Hepatocyte (in vitro differentiated cells): ENCODE results near the gene TXNDC16. TPM values are rescaled to one million over a fixed set of nuclear protein-coding genes. Genes with fewer than 3 reads are reported as not detected.

Experiments
- DNase-seq: peaks from one replicate; pipeline ENCODE4 v3.0.0-alpha.2; 2016; ENCODE audit warnings: low spot score
- H2AFZ ChIP-seq: fragments of 200-600 bp; sonication (generic); 2 replicates; pipeline ENCODE4 v1.6.0; 2016; ENCODE audit warnings: antibody characterized with exemption, mild to moderate bottlenecking
- H3K27ac ChIP-seq: fragments of 200-600 bp; sonication (generic); 2 replicates; pipeline ENCODE4 v1.5.1; 2016; ENCODE audit warnings: mild to moderate bottlenecking
- H3K27me3 ChIP-seq: fragments of 200-600 bp; sonication (generic); 2 replicates; pipeline ENCODE4 v1.6.1; 2016
- H3K36me3 ChIP-seq: fragments of 200-600 bp; sonication (generic); replicated peaks from 2 replicates; pipeline ENCODE4 v1.5.1; 2016; ENCODE audit warnings: low read depth; ENCODE audit not compliant: insufficient read depth
- H3K4me1 ChIP-seq: fragments of 200-600 bp; sonication (generic); 2 replicates; pipeline ENCODE4 v1.5.1; 2016; ENCODE audit warnings: mild to moderate bottlenecking, moderate library complexity; ENCODE audit not compliant: insufficient read depth
- H3K4me2 ChIP-seq: fragments of 200-600 bp; sonication (generic); 2 replicates; pipeline ENCODE4 v1.6.0; 2016
- H3K4me3 ChIP-seq: fragments of 200-600 bp; sonication (generic); 2 replicates; pipeline ENCODE4 v1.5.1; 2016; ENCODE audit warnings: mild to moderate bottlenecking
- H3K79me2 ChIP-seq: fragments of 200-600 bp; sonication (generic); 2 replicates; pipeline ENCODE4 v1.6.0; 2017; ENCODE audit warnings: mild to moderate bottlenecking
- H3K9me2 ChIP-seq: fragments of 200-600 bp; sonication (generic); replicated peaks from 2 replicates; pipeline ENCODE4 v1.6.0; 2017; ENCODE audit warnings: mild to moderate bottlenecking; ENCODE audit not compliant: insufficient read depth
- H3K9me3 ChIP-seq: fragments of 200-600 bp; sonication (generic); 2 replicates; pipeline ENCODE4 v1.5.1; 2016; ENCODE audit warnings: low read depth, mild to moderate bottlenecking
- H4K20me1 ChIP-seq: fragments of 200-600 bp; sonication (generic); 2 replicates; pipeline ENCODE4 v1.6.0; 2016; ENCODE audit warnings: mild to moderate bottlenecking; ENCODE audit not compliant: insufficient read depth, poor library complexity, severe bottlenecking
- EZH2 ChIP-seq: fragments of 200-600 bp; sonication (generic); IDR thresholded peaks from 2 replicates; pipeline ENCODE4 v1.6.1; 2016; ENCODE audit warnings: antibody characterized with exemption, mild to moderate bottlenecking, borderline replicate concordance
- EZH2phosphoT487 ChIP-seq: fragments of 200-600 bp; sonication (generic); IDR thresholded peaks from one replicate; pipeline ENCODE4 v1.6.1; 2018; ENCODE audit warnings: antibody characterized with exemption, mild to moderate bottlenecking, low read depth, moderate library complexity; ENCODE audit not compliant: unreplicated experiment, severe bottlenecking
- WGBS: methylation state at CpG from one replicate; pipeline ENCODE4 v1.1.6; 2016; ENCODE audit warnings: low lambda C conversion rate; ENCODE audit errors: missing lambda C conversion rate; 5-methylcytosine and 5-hydroxymethylcytosine counted together
- polyA plus RNA-seq: library from polyadenylated mRNA; unstranded; fragments of >200 nt; fragmentation: Nextera tagmentation; extraction: Ambion mirVana; gene quantifications from 2 replicates; pipeline ENCODE4 v1.2.1, GENCODE V29; 2016
- total RNA-seq: library from RNA; depleted of rRNA; stranded (reverse); fragments of >200 nt; gene quantifications from 2 replicates; pipeline ENCODE4 v1.2.3, GENCODE V29; 2014
- TF ChIP-seq, protein P1 (sequence below): fragments of 200-600 bp; sonication (generic); IDR thresholded peaks from 2 replicates; pipeline ENCODE4 v1.5.1; 2016; ENCODE audit warnings: antibody characterized with exemption, mild to moderate bottlenecking; ENCODE audit not compliant: poor library complexity

The TXNDC16 gene
- total and polyA plus RNA-seq, 2 experiments from 2014 or later: 5.0 to 14.2 TPM

DNA sequence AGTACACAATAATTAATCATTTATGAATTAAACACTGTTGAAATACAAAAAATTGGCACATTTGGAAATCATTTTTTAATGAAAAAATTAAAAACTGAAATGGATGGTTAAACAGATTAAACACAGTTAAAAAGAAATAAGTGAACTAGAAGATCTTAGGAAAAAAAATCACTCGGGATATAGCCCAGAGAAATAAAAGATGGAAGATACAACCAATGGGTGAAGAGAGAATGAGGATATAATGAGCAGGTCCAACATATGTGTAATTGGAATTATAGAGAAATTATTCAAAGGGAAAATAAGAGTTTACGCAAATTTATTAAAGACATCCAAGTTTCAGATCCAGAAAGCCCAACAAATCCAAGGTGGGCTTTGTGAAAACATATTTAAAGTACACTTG is 6.4 kb upstream of the TXNDC16 start:
- Histone ChIP-seq H3K9me3 (no peaks in the 10 kb centered on the region), H3K27me3 (no peaks in the 10 kb centered on the region), H3K4me2 (no peak overlapping the region), H3K79me2 (no peaks in the 10 kb centered on the region), H3K9me2 (no peaks in the 10 kb centered on the region), H3K4me3 (no peak overlapping the region), H4K20me1 (no peaks in the 10 kb centered on the region), H3K4me1 (no peaks in the 10 kb centered on the region), H2AFZ (no peak overlapping the region), H3K27ac (no peak overlapping the region), H3K36me3 (no peaks in the 10 kb centered on the region)
- no peak for TF ChIP-seq EZH2phosphoT487
- TF ChIP-seq EZH2: no peak
- TF ChIP-seq, protein P1, sequence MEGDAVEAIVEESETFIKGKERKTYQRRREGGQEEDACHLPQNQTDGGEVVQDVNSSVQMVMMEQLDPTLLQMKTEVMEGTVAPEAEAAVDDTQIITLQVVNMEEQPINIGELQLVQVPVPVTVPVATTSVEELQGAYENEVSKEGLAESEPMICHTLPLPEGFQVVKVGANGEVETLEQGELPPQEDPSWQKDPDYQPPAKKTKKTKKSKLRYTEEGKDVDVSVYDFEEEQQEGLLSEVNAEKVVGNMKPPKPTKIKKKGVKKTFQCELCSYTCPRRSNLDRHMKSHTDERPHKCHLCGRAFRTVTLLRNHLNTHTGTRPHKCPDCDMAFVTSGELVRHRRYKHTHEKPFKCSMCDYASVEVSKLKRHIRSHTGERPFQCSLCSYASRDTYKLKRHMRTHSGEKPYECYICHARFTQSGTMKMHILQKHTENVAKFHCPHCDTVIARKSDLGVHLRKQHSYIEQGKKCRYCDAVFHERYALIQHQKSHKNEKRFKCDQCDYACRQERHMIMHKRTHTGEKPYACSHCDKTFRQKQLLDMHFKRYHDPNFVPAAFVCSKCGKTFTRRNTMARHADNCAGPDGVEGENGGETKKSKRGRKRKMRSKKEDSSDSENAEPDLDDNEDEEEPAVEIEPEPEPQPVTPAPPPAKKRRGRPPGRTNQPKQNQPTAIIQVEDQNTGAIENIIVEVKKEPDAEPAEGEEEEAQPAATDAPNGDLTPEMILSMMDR: no peak
- DNase-seq: no peak
- WGBS: 97% methylated on average over 2 of the region's 2 CpGs

- peaks cover 21% of the 10 kb centered on the region for H3K79me2 ChIP-seq
- WGBS: 4% methylated on average over 22 of the region's 22 CpGs
- H3K9me2 ChIP-seq: no peaks in the 10 kb centered on the region
- peak overlapping the region; percentile 28 for H3K27ac ChIP-seq
- peak overlapping the region; percentile 90 for H2AFZ ChIP-seq
- H4K20me1 ChIP-seq: no peaks in the 10 kb centered on the region
- peak; percentile 94 for DNase-seq
- peaks cover 6% of the 10 kb centered on the region for H3K4me1 ChIP-seq
- H3K4me2 ChIP-seq: peak overlapping the region; percentile 95
- H3K36me3 ChIP-seq: no peaks in the 10 kb centered on the region
- no peaks in the 10 kb centered on the region for H3K9me3 ChIP-seq
- no peak for TF ChIP-seq EZH2
- TF ChIP-seq EZH2phosphoT487: no peak
- TF ChIP-seq, protein P1: no peak
- peak overlapping the region; percentile 78 for H3K4me3 ChIP-seq
- no peaks in the 10 kb centered on the region for H3K27me3 ChIP-seq
These were observed 1.6 kb upstream of the TXNDC16 start for GRCh38 chr14:52553671-52554575.

DNA sequence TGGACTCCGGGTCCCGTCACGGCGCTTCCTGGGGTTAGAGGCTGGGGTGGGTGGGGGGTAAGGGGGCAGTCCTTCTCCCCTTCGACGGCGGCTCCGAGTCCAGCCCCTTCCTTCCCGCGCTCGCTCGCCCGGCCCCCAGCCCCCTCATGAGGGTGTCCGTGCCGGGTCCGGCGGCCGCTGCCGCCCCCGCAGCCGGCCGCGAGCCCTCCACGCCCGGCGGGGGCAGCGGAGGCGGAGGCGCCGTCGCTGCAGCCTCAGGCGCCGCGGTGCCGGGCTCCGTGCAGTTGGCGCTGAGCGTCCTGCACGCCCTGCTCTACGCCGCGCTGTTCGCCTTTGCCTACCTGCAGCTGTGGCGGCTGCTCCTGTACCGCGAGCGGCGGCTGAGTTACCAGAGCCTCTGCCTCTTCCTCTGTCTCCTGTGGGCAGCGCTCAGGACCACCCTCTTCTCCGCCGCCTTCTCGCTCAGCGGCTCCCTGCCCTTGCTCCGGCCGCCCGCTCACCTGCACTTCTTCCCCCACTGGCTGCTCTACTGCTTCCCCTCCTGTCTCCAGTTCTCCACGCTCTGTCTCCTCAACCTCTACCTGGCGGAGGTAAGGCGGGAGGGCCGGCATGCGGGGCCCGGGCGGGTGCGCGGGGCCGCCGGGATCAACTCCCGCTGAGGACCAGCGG is 831 bp upstream of the TXNDC16 start:
- peak; percentile 68 for DNase-seq
- 2% methylated on average over 48 of the region's 69 CpGs for WGBS
- Histone ChIP-seq H3K4me2 (peak overlapping the region; percentile 95), H4K20me1 (no peaks in the 10 kb centered on the region), H2AFZ (peak overlapping the region; percentile 90), H3K4me3 (peak overlapping the region; percentile 78), H3K9me2 (no peaks in the 10 kb centered on the region), H3K27ac (peak overlapping the region; percentile 28), H3K9me3 (no peaks in the 10 kb centered on the region), H3K27me3 (no peaks in the 10 kb centered on the region), H3K36me3 (no peaks in the 10 kb centered on the region), H3K79me2 (peaks cover 27% of the 10 kb centered on the region), H3K4me1 (peaks cover 6% of the 10 kb centered on the region)
- TF ChIP-seq EZH2phosphoT487 (no peak), EZH2 (no peak)
- TF ChIP-seq, protein P1: no peak
